ENCODE data around the gene NDUFS8. TPM values are rescaled to one million over a fixed set of nuclear protein-coding genes. Genes with fewer than 3 reads are reported as not detected.

The NDUFS8 gene
- total RNA-seq, 1 experiment from 2014 or later, result 576 TPM

DNA sequence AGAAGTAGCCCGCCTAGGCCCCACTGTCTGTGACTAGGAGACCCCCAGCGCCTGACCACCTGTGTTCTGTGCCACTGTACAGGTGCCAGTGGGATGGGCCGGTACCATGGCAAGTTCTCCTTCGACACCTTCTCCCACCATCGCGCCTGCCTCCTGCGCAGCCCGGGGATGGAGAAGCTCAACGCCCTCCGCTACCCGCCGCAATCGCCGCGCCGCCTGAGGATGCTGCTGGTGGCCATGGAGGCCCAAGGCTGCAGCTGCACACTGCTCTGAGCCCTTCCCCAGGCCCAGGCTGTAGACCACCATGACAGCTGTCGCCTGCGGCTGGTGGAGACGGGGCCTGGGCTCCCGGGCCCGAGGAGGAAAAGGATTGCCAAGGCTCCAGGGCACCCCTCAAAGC lies 2.8 kb upstream of the NDUFS8 start:
- H3K4me1 ChIP-seq (ENCODE audit: insufficient read depth, low read length), result peaks cover 44% of the 10 kb centered on the region

GRCh38 chr11:68028802-68029545 lies 1.5 kb upstream of the NDUFS8 start:
- H3K9me3 ChIP-seq (ENCODE audit: low read length), result no peaks in the 10 kb centered on the region
- POLR2A ChIA-PET (ENCODE audit: unreplicated experiment), result interaction anchor here (0.6 kb wide), 1 partner anchor 229 kb away, joined by 10 read pairs; no protein-coding TSS in a partner anchor
- no peak for TF ChIP-seq EZH2phosphoT487 (IDR thresholded peaks at IDR 0.05; ENCODE audit: borderline replicate concordance, low read length)
- TF ChIP-seq, protein P1, sequence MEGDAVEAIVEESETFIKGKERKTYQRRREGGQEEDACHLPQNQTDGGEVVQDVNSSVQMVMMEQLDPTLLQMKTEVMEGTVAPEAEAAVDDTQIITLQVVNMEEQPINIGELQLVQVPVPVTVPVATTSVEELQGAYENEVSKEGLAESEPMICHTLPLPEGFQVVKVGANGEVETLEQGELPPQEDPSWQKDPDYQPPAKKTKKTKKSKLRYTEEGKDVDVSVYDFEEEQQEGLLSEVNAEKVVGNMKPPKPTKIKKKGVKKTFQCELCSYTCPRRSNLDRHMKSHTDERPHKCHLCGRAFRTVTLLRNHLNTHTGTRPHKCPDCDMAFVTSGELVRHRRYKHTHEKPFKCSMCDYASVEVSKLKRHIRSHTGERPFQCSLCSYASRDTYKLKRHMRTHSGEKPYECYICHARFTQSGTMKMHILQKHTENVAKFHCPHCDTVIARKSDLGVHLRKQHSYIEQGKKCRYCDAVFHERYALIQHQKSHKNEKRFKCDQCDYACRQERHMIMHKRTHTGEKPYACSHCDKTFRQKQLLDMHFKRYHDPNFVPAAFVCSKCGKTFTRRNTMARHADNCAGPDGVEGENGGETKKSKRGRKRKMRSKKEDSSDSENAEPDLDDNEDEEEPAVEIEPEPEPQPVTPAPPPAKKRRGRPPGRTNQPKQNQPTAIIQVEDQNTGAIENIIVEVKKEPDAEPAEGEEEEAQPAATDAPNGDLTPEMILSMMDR (conservative IDR thresholded peaks at IDR 0.05; ENCODE audit: low read depth, low read length), result no peak
- no peak for TF ChIP-seq EZH2 (IDR thresholded peaks at IDR 0.05; ENCODE audit: low read length, unreplicated experiment)
- no peak overlapping the region for H2AFZ ChIP-seq (ENCODE audit: low read length)
- ATAC-seq (peak; percentile 1; the same call in 1 of the 2 replicates), DNase-seq (peak; percentile 73)
- H3K4me3 ChIP-seq (ENCODE audit: low read length), result peak overlapping the region; percentile 91
- intact Hi-C loops (cut with micrococcal nuclease), result no loop called here
- peak overlapping the region; percentile 96 for H3K4me2 ChIP-seq (ENCODE audit: low read length)
- H3K4me1 ChIP-seq (ENCODE audit: insufficient read depth, low read length), result peaks cover 44% of the 10 kb centered on the region
- peak overlapping the region; percentile 95 for H3K27ac ChIP-seq (ENCODE audit: low read length)
- H3F3A ChIP-seq (ENCODE audit: low read length, unreplicated experiment), result peaks cover 8% of the 10 kb centered on the region
- no TSS peak for BruUV-seq (replicated peaks)
- H3K36me3 ChIP-seq (ENCODE audit: low read depth, low read length), result peaks cover 13% of the 10 kb centered on the region; the same call in 1 of the 2 replicates
- H3K9me2 ChIP-seq (replicated peaks; ENCODE audit: low read length), result no peaks in the 10 kb centered on the region
- H4K20me1 ChIP-seq (ENCODE audit: low read length), result no peaks in the 10 kb centered on the region
- H3K9ac ChIP-seq (ENCODE audit: low read length), result peak overlapping the region; percentile 96
- H3K27me3 ChIP-seq (ENCODE audit: low read length), result no peaks in the 10 kb centered on the region
- peaks cover 46% of the 10 kb centered on the region for H3K79me2 ChIP-seq (ENCODE audit: low read length)
- CTCF ChIA-PET, result no interaction called here

More for the DNA sequence above, 2.8 kb upstream of the NDUFS8 start:
- no peaks in the 10 kb centered on the region for H3K27me3 ChIP-seq (ENCODE audit: low read length)
- TF ChIP-seq, protein P1 (conservative IDR thresholded peaks at IDR 0.05; ENCODE audit: low read depth, low read length), result no peak
- TF ChIP-seq EZH2phosphoT487 (IDR thresholded peaks at IDR 0.05; ENCODE audit: borderline replicate concordance, low read length) (no peak), EZH2 (IDR thresholded peaks at IDR 0.05; ENCODE audit: low read length, unreplicated experiment) (no peak)
- peaks cover 9% of the 10 kb centered on the region; the same call in 1 of the 2 replicates for H3K36me3 ChIP-seq (ENCODE audit: low read depth, low read length)
- no peaks in the 10 kb centered on the region for H4K20me1 ChIP-seq (ENCODE audit: low read length)
- peak overlapping the region; percentile 95 for H3K27ac ChIP-seq (ENCODE audit: low read length)
- intact Hi-C loops (cut with micrococcal nuclease), result no loop called here
- ChIA-PET POLR2A (ENCODE audit: unreplicated experiment) (no interaction called here), CTCF (no interaction called here)
- peak overlapping the region; percentile 96 for H3K9ac ChIP-seq (ENCODE audit: low read length)
- ATAC-seq (no peak), DNase-seq (no peak)
- peaks cover 8% of the 10 kb centered on the region for H3F3A ChIP-seq (ENCODE audit: low read length, unreplicated experiment)
- no peaks in the 10 kb centered on the region for H3K9me2 ChIP-seq (replicated peaks; ENCODE audit: low read length)
- no peaks in the 10 kb centered on the region for H3K9me3 ChIP-seq (ENCODE audit: low read length)
- no TSS peak for BruUV-seq (replicated peaks)
- peak overlapping the region; percentile 70 for H3K4me2 ChIP-seq (ENCODE audit: low read length)
- H3K79me2 ChIP-seq (ENCODE audit: low read length), result peaks cover 39% of the 10 kb centered on the region
- H2AFZ ChIP-seq (ENCODE audit: low read length), result no peak overlapping the region
- H3K4me3 ChIP-seq (ENCODE audit: low read length), result no peak overlapping the region

DNA sequence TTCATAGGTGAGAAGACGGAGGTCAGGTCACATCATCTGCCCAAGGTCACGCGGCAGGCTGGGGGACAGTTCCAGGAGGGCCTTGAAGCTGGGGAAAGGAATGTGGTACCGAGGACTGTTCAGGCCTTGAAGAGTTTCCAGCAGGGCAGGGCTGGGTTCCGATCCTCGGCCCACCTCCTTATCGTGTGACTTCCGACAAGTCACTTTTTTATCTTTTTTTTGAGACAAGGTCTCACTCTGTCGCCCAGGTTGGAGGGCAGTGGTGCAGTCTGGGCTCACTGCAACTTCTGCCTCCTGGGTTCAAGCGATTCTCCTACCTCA lies 623 bp downstream of the NDUFS8 start:
- Histone ChIP-seq H4K20me1 (ENCODE audit: low read length) (no peaks in the 10 kb centered on the region), H3K4me3 (ENCODE audit: low read length) (peak overlapping the region; percentile 91), H3K4me1 (ENCODE audit: insufficient read depth, low read length) (peaks cover 44% of the 10 kb centered on the region), H3K27ac (ENCODE audit: low read length) (peak overlapping the region; percentile 29), H3F3A (ENCODE audit: low read length, unreplicated experiment) (peaks cover 8% of the 10 kb centered on the region), H3K27me3 (ENCODE audit: low read length) (no peaks in the 10 kb centered on the region), H2AFZ (ENCODE audit: low read length) (peak overlapping the region; percentile 68), H3K9ac (ENCODE audit: low read length) (peak overlapping the region; percentile 96), H3K79me2 (ENCODE audit: low read length) (peaks cover 51% of the 10 kb centered on the region), H3K9me2 (replicated peaks; ENCODE audit: low read length) (no peaks in the 10 kb centered on the region), H3K36me3 (ENCODE audit: low read depth, low read length) (peaks cover 10% of the 10 kb centered on the region), H3K9me3 (ENCODE audit: low read length) (no peaks in the 10 kb centered on the region), H3K4me2 (ENCODE audit: low read length) (peak overlapping the region; percentile 96)
- POLR2A ChIA-PET (ENCODE audit: unreplicated experiment), result interaction anchor here (0.5 kb wide), 1 partner anchor 225 kb away, joined by 3 read pairs; no protein-coding TSS in a partner anchor
- TF ChIP-seq EZH2phosphoT487 (IDR thresholded peaks at IDR 0.05; ENCODE audit: borderline replicate concordance, low read length) (no peak), EZH2 (IDR thresholded peaks at IDR 0.05; ENCODE audit: low read length, unreplicated experiment) (no peak)
- TF ChIP-seq, protein P1 (conservative IDR thresholded peaks at IDR 0.05; ENCODE audit: low read depth, low read length), result no peak
- TSS peak; percentile 37 for BruUV-seq (replicated peaks)
- intact Hi-C loops (cut with micrococcal nuclease), result no loop called here
- CTCF ChIA-PET, result no interaction called here
- DNase-seq (no peak), ATAC-seq (no peak)

Measured in PC-3 (cell line).